HepG2 (cell line): ENCODE measurements around the gene FRMD3. TPM values are rescaled to one million over a fixed set of nuclear protein-coding genes. Genes with fewer than 3 reads are reported as not detected.
"Not testable (repeated sequence)": the region's sequence is repeated elsewhere in the genome, so short reads cannot be mapped to it uniquely, and the experiment has no call there.

ENCODE experiments used
- ATAC-seq: fragments of 200-7000 bp; cut with Tn5 transposase; 3 replicates; pipeline ENCODE4 v1.9.1; 2020; ENCODE audit warnings: mild to moderate bottlenecking, moderate library complexity
- BruUV-seq: library from RNA; stranded (reverse); fragments of 400-500 nt; replicated peaks from 2 replicates; lab custom pipeline; 2021; lab: Mats Ljungman, UMichigan
- CTCF ChIA-PET: fragments of 300-600 bp; formaldehyde crosslinking; extraction: SDS; loops from one replicate; lab custom pipeline; 2021; ENCODE audit warnings: low total read pairs, inconsistent platforms, low intra/inter-chr PET ratio; lab: Yijun Ruan, JAX
- POLR2A ChIA-PET: fragments of 350-600 bp; sonication (Branson Sonifier 250); formaldehyde crosslinking; loops from one replicate; lab custom pipeline; 2020; ENCODE audit warnings: antibody characterized with exemption, inconsistent platforms; lab: Yijun Ruan, JAX
- DNase-seq: peaks from one replicate; pipeline ENCODE4 v3.0.0-alpha.2; 2015; ENCODE audit warnings: low spot score
- FAIRE-seq: peaks from 3 replicates; lab custom pipeline; 2011; peaks lifted over from hg19 to GRCh38; lab: Jason Lieb, UNC
- H2AFZ ChIP-seq: one replicate; pipeline ENCODE4 v1.6.1; 2011; ENCODE audit warnings: low read length, inconsistent platforms
- H3K27ac ChIP-seq: fragments of 300-600 bp; 3 replicates; pipeline ENCODE4 v1.8.0; 2011; ENCODE audit warnings: mixed run types, mild to moderate bottlenecking, mixed read lengths, low read length, inconsistent platforms; ENCODE audit not compliant: insufficient read depth; ENCODE audit errors: extremely low read length
- H3K27me3 ChIP-seq, 2 experiments: fragments of 200-600 bp in 1 of 2; 2 replicates in 1 of 2; 3 replicates in 1 of 2; pipeline versions ENCODE4 v1.6.0 to v1.8.0; 2011; ENCODE audit warnings: low read length in 2 of 2, mild to moderate bottlenecking in 2 of 2, moderate library complexity in 2 of 2, inconsistent platforms in 1 of 2; ENCODE audit not compliant: insufficient read depth in 2 of 2, control insufficient read depth in 1 of 2
- H3K36me3 ChIP-seq, 2 experiments: fragments of 200-600 bp in 1 of 2; replicated peaks in 1 of 2; 2 replicates in 1 of 2; 3 replicates in 1 of 2; pipeline versions ENCODE4 v1.5.1 to v1.8.0; 2011; ENCODE audit warnings: low read length in 2 of 2, inconsistent platforms in 1 of 2; ENCODE audit not compliant: insufficient read depth in 2 of 2, control insufficient read depth in 1 of 2
- H3K4me1 ChIP-seq: 2 replicates; pipeline ENCODE4 v1.5.1; 2012; ENCODE audit warnings: low read length, inconsistent platforms; ENCODE audit not compliant: insufficient read depth
- H3K4me2 ChIP-seq: 2 replicates; pipeline ENCODE4 v1.6.0; 2011; ENCODE audit warnings: low read depth, low read length, inconsistent platforms
- H3K4me3 ChIP-seq, 3 experiments: fragments of 200-600 bp in 1 of 3; sonication (generic), shearing (Covaris generic) in 1 of 3; replicated peaks in 1 of 3; 2 replicates each; pipeline ENCODE4 v1.5.1; 2011 to 2016; ENCODE audit warnings: low read length in 3 of 3, inconsistent platforms in 2 of 3, low read depth in 2 of 3, mild to moderate bottlenecking in 2 of 3, control low read depth in 1 of 3, mixed read lengths in 1 of 3; ENCODE audit not compliant: insufficient read depth in 1 of 3
- H3K79me2 ChIP-seq: one replicate; pipeline ENCODE4 v1.6.1; 2011; ENCODE audit warnings: low read length, inconsistent platforms; ENCODE audit not compliant: insufficient read depth
- H3K9ac ChIP-seq: 2 replicates; pipeline ENCODE4 v1.6.0; 2011; ENCODE audit warnings: mild to moderate bottlenecking, low read depth, low read length, inconsistent platforms; ENCODE audit not compliant: insufficient read depth
- H3K9me3 ChIP-seq: 2 replicates; pipeline ENCODE4 v1.5.1; 2012; ENCODE audit warnings: mild to moderate bottlenecking, low read length
- H4K20me1 ChIP-seq: 2 replicates; pipeline ENCODE4 v1.6.0; 2011; ENCODE audit warnings: inconsistent platforms, mild to moderate bottlenecking, low read length, moderate library complexity; ENCODE audit not compliant: insufficient read depth
- CHD2 ChIP-seq: IDR thresholded peaks from 2 replicates; pipeline ENCODE4 v1.6.1; 2011; ENCODE audit warnings: low read depth, low read length, improper control_type of control experiment
- GATAD2A ChIP-seq: IDR thresholded peaks from 2 replicates; pipeline ENCODE4 v1.6.1; 2016
- HNF4A ChIP-seq: sonication (generic); formaldehyde crosslinking; IDR thresholded peaks from 2 replicates; pipeline ENCODE4 v1.4.0; 2020; ENCODE audit warnings: missing genetic modification reagents
- MAFK ChIP-seq, 2 experiments: IDR thresholded peaks in 1 of 2; conservative IDR thresholded peaks in 1 of 2; 2 replicates each; pipeline ENCODE4 v1.6.1; 2011; ENCODE audit warnings: improper control_type of control experiment in 2 of 2, low read length in 2 of 2
- ZNF230 ChIP-seq: sonication (generic); formaldehyde crosslinking; IDR thresholded peaks from 2 replicates; pipeline ENCODE4 v1.4.0; 2020; ENCODE audit warnings: mild to moderate bottlenecking, missing genetic modification reagents
- ZNF3 ChIP-seq: IDR thresholded peaks from 2 replicates; pipeline ENCODE4 v1.7.0; 2017; ENCODE audit warnings: inconsistent platforms
- WGBS: methylation state at CpG from one replicate; pipeline ENCODE4 v1.1.6; 2017; ENCODE audit warnings: low lambda C conversion rate; 5-methylcytosine and 5-hydroxymethylcytosine counted together
- in situ Hi-C: cut with HindIII; loops from 2 replicates; pipeline ENCODE4 v1.10.0; 2017; ENCODE audit warnings: low pct_unique_long_range_greater_than_20kb; ENCODE audit not compliant: extremely low pct_ligation_motif_present
- intact Hi-C: fragments of 100-400 bp; cut with micrococcal nuclease; formaldehyde crosslinking; loops from one replicate; pipeline ENCODE4 v1.10.0; 2022; ENCODE audit not compliant: unreplicated experiment
- polyA plus RNA-seq, 8 experiments: library from polyadenylated mRNA; depleted of rRNA in 3 of 8; stranded (reverse) in 7 of 8; unstranded in 1 of 8; fragments of >200 nt; fragmentation: Illumina TruSeq in 4 of 8; extraction: Trizol in 4 of 8; gene quantifications; 2 replicates each; pipeline versions ENCODE4 v1.2.1 to v1.2.3, GENCODE V29; 2011 to 2016; ENCODE audit warnings: low read depth in 4 of 8, missing spikeins in 1 of 8, mixed read lengths in 1 of 8; ENCODE audit not compliant: insufficient read depth in 1 of 8
- total RNA-seq, 5 experiments: library from RNA; depleted of rRNA; stranded (reverse); fragments of >200 nt; fragmentation: Illumina TruSeq; extraction: Trizol; gene quantifications; 2 replicates each; pipeline ENCODE4 v1.2.3, GENCODE V29; 2016; ENCODE audit warnings: low read depth in 1 of 5
- TF ChIP-seq, protein P1 (sequence below): sonication (generic); formaldehyde crosslinking; IDR thresholded peaks from 2 replicates; pipeline ENCODE4 v1.8.0; 2022; ENCODE audit warnings: mild to moderate bottlenecking, missing genetic modification reagents, borderline replicate concordance
- TF ChIP-seq, protein P2 (sequence below): sonication (generic); formaldehyde crosslinking; conservative IDR thresholded peaks from 2 replicates; pipeline ENCODE4 v1.4.0; 2020; ENCODE audit warnings: mild to moderate bottlenecking, missing genetic modification reagents, moderate library complexity
- TF ChIP-seq, protein P3 (sequence below): sonication (generic); formaldehyde crosslinking; IDR thresholded peaks from 2 replicates; pipeline ENCODE4 v1.4.0; 2020; ENCODE audit warnings: mild to moderate bottlenecking, missing genetic modification reagents

Gene FRMD3
- total and polyA plus RNA-seq, 2 of the 13 experiments (the other 11 are each of a cell fraction or from before 2014, with no cell fraction given) = 3.2 to 7.7 TPM

DNA sequence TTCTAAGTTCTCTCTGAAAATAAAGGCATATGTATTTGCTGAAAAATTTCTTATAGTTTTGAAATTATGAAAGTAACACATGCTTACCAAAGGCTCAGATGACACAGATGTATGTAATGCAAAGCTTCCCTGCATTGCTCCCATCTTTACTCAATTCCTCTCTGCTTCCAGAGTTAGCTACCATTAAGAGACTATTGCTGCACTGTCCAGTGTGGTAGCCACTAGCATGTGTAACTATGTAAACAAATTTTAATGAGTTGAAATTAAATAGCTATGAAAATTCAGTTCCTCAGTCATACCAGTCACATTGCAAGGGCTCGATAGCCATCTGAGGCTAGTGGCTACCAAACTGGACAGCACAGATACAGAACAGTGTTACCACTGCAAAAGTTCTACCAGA, 17.9 kb downstream of the FRMD3 start (continued):
- TF ChIP-seq, protein P1, sequence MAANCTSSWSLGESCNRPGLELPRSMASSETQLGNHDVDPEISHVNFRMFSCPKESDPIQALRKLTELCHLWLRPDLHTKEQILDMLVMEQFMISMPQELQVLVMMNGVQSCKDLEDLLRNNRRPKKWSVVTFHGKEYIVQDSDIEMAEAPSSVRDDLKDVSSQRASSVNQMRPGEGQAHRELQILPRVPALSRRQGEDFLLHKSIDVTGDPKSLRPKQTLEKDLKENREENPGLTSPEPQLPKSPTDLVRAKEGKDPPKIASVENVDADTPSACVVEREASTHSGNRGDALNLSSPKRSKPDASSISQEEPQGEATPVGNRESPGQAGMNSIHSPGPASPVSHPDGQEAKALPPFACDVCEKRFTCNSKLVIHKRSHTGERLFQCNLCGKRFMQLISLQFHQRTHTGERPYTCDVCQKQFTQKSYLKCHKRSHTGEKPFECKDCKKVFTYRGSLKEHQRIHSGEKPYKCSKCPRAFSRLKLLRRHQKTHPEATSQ (CRISPR knock-in tag) = no peak

DNA sequence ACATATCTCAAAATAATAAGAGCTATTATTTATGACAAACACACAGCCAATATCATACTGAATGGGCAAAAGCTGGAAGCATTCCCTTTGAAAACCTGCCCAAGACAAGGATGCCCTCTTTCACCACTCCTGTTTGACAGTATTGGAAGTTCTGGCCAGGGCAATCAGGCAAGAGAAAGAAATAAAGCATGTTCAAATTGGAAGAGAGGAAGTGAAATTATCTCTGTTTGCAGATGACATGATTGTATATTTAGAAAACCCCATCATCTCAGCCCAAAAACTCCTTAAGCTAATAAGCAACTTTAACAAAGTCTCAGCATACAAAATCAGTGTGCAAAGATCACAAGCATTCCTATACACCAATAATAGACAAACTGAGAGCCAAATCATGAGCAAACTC, 20.2 kb downstream of the FRMD3 start:
- Histone ChIP-seq H3K79me2 (peaks cover 12% of the 10 kb centered on the region), H3K4me1 (peaks cover 49% of the 10 kb centered on the region)
- H3K4me3 ChIP-seq, BruUV-seq, H3K27me3 ChIP-seq, H3K36me3 ChIP-seq, POLR2A ChIA-PET, FAIRE-seq, H3K27ac ChIP-seq, intact Hi-C loops, H2AFZ ChIP-seq, ATAC-seq, H3K9ac ChIP-seq, DNase-seq, in situ Hi-C loops, H3K4me2 ChIP-seq, H4K20me1 ChIP-seq, CTCF ChIA-PET, H3K9me3 ChIP-seq: not testable (repeated sequence)

DNA sequence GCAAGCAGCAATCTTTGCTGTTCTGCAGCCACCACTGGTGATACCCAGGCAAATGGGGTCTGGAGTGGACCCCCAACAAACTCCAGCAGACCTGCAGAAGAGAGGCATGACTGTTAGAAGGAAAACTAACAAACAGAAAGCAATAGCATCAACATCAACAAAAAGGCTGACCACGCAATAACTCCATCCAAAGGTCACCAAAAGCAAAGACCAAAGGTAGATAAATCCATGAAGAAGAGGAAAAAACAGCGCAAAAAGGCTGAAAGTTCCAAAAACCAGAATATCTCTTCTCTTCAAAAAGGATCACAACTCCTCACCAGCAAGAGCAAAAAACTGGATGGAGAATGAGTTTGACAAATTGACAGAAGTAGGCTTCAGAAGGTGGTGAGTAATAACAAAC, 23.4 kb downstream of the FRMD3 start:
- intact Hi-C loops (no loop called here), in situ Hi-C loops (no loop called here)
- 25% methylated on average over 2 of the region's 2 CpGs for WGBS
- no peaks in the 10 kb centered on the region for H3K36me3 ChIP-seq
- POLR2A ChIA-PET = no interaction called here
- BruUV-seq = no TSS peak
- no peaks in the 10 kb centered on the region for H3K27me3 ChIP-seq
- H3K27ac ChIP-seq = peak overlapping the region; percentile 2
- H2AFZ ChIP-seq = no peak overlapping the region
- H3K4me1 ChIP-seq = peaks cover 40% of the 10 kb centered on the region
- CTCF ChIA-PET = no interaction called here
- no peaks in the 10 kb centered on the region for H4K20me1 ChIP-seq
- DNase-seq (no peak), ATAC-seq (no peak), FAIRE-seq (no peak)
- H3K9me3 ChIP-seq = no peaks in the 10 kb centered on the region
- no peak overlapping the region for H3K4me3 ChIP-seq
- peak overlapping the region; percentile 50; the same call in 1 of the 2 replicates for H3K4me2 ChIP-seq
- peaks cover 12% of the 10 kb centered on the region for H3K79me2 ChIP-seq
- no peak overlapping the region for H3K9ac ChIP-seq
- TF ChIP-seq GATAD2A = 0 out of 2 replicates have a peak, but pooled peaks have one; percentile 29
- peak; percentile 84 to 86 for TF ChIP-seq MAFK (conservative IDR thresholded peaks at IDR 0.05 in 1 of 2, IDR thresholded peaks at IDR 0.05 in 1 of 2; ENCODE audit: low read length in 2 of 2)
- TF ChIP-seq HNF4A (CRISPR knock-in tag) = peak; percentile 71
- TF ChIP-seq, protein P2, sequence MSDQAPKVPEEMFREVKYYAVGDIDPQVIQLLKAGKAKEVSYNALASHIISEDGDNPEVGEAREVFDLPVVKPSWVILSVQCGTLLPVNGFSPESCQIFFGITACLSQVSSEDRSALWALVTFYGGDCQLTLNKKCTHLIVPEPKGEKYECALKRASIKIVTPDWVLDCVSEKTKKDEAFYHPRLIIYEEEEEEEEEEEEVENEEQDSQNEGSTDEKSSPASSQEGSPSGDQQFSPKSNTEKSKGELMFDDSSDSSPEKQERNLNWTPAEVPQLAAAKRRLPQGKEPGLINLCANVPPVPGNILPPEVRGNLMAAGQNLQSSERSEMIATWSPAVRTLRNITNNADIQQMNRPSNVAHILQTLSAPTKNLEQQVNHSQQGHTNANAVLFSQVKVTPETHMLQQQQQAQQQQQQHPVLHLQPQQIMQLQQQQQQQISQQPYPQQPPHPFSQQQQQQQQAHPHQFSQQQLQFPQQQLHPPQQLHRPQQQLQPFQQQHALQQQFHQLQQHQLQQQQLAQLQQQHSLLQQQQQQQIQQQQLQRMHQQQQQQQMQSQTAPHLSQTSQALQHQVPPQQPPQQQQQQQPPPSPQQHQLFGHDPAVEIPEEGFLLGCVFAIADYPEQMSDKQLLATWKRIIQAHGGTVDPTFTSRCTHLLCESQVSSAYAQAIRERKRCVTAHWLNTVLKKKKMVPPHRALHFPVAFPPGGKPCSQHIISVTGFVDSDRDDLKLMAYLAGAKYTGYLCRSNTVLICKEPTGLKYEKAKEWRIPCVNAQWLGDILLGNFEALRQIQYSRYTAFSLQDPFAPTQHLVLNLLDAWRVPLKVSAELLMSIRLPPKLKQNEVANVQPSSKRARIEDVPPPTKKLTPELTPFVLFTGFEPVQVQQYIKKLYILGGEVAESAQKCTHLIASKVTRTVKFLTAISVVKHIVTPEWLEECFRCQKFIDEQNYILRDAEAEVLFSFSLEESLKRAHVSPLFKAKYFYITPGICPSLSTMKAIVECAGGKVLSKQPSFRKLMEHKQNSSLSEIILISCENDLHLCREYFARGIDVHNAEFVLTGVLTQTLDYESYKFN = 0 out of 2 replicates have a peak, but pooled peaks have one; percentile 13
- no peak for TF ChIP-seq CHD2
- TF ChIP-seq, protein P3, sequence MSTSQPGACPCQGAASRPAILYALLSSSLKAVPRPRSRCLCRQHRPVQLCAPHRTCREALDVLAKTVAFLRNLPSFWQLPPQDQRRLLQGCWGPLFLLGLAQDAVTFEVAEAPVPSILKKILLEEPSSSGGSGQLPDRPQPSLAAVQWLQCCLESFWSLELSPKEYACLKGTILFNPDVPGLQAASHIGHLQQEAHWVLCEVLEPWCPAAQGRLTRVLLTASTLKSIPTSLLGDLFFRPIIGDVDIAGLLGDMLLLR = no peak
- no peak for TF ChIP-seq ZNF230
- TF ChIP-seq ZNF3 = no peak
